ENCODE measurements around the gene TMEM150B.

DNA sequence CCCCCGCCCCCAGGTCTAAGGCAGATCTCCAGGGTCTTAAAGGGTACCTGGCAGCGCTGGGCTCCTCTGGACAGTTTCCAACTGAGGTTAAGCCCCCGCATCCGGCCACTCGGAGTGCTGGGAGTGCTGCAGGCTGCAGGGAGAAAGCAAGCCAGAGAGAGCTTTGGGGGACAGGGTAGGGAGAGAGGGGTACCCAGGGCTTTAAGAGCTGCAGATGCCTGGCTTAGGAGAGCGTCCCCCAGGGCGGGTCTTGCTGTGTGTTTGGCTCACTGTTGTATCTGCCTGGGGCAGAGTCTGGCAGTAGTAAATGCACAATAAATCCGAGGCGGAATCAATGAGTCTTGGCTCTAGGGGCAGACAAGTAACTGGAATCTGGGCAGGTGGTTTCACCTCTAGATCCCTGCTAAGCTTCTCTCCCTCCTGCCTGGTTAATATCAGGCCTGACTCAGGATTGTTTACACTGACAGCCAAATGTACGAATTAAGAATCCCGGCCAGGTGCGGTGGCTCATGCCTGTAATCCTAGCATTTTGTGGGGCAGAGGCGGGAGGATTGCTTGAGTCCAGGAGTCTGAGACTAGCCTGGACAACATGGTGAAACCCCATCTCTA, 30.2 kb upstream of the TMEM150B start:
- TF ChIP-seq, protein P1, sequence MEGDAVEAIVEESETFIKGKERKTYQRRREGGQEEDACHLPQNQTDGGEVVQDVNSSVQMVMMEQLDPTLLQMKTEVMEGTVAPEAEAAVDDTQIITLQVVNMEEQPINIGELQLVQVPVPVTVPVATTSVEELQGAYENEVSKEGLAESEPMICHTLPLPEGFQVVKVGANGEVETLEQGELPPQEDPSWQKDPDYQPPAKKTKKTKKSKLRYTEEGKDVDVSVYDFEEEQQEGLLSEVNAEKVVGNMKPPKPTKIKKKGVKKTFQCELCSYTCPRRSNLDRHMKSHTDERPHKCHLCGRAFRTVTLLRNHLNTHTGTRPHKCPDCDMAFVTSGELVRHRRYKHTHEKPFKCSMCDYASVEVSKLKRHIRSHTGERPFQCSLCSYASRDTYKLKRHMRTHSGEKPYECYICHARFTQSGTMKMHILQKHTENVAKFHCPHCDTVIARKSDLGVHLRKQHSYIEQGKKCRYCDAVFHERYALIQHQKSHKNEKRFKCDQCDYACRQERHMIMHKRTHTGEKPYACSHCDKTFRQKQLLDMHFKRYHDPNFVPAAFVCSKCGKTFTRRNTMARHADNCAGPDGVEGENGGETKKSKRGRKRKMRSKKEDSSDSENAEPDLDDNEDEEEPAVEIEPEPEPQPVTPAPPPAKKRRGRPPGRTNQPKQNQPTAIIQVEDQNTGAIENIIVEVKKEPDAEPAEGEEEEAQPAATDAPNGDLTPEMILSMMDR (IDR thresholded peaks at IDR 0.05; ENCODE audit: insufficient read depth, low read length, poor library complexity, severe bottlenecking) = no peak
- TF ChIP-seq EZH2phosphoT487 (conservative IDR thresholded peaks at IDR 0.05; ENCODE audit: low read length) = no peak

Data from SU-DHL-6 (cell line).